Measurements from ENCODE around the gene IGFN1.

The IGFN1 gene

DNA sequence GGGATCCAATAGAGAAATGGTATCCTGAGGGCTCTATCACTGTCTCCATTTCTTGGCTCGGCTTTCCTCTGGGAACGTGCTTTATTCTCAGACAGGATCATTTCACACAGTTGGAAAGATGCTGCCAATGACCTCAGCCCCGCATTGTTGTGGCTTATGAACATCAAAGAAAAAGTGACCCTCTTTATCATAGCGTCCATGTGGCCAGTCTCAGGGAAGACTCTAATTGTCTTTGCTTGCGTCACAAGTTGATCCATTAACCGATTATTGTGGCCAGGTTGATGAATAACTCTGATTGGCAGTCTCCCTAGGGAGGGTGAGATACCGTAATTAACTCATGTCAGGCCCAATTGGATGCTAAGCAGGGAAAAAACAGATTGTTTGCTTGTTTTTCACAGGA lies 26.0 kb upstream of the IGFN1 start:
- DNase-seq: no peak

- DNase-seq: no peak
Observed at GRCh38 chr1:201167041-201167991, 23.3 kb upstream of the IGFN1 start.

GRCh38 chr1:201169203-201169602 lies 21.4 kb upstream of the IGFN1 start:
- DNase-seq: no peak

DNA sequence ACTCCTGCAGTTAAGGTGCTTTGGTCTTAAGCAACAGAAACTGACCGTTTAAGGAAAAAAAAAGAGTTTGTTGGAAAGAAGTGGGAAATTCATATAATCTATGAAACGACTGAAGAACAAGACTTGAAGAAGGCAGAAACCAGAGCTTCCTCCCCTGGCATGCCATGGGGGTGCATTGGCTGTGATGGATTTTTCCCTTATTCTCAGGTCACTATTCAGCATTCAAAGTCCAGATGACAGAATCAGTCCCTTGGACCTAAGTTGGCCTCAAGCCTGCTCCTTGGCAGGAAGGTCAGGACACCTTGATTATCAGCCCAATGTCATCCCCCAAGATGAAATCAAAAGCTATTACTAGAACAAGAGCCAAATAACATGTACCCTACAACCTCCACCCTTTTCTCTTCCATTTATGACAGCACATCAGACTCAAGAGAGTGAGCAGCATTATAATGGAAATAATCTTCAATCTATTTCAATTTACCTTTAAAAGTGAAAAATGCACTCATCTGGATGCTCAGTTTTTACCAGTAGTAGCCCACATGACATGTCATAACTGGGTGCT lies 20.6 kb upstream of the IGFN1 start:
- no peak for DNase-seq

DNA sequence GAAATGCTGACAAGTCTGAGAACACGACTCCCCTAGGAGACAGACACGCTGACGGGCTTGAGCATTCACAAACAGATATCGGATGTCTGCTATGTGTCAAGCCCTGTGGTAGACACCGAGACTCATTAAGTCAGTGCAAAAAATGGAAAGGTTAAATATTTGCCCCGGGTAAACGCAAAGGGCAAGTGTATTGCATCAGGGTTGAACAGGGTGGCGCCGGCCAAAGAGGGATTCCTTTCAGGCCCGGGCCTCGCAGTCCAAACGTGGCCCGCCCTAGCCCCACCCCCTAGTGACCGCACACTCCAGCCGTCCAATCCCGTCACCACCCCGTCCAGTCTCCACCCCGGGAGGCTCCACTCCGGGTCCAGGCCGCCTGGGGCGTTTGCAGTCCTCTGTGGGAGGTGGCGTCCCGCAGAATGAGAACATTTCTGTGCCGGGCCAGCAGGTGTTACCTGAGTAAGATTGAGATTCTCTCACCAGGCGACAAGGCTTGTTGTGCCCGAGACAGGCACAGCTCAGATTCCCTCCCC lies 20.0 kb upstream of the IGFN1 start:
- peak; percentile 94 for DNase-seq

GRCh38 chr1:201171063-201172036 lies 19.3 kb upstream of the IGFN1 start:
- peak; percentile 60 for DNase-seq

DNA sequence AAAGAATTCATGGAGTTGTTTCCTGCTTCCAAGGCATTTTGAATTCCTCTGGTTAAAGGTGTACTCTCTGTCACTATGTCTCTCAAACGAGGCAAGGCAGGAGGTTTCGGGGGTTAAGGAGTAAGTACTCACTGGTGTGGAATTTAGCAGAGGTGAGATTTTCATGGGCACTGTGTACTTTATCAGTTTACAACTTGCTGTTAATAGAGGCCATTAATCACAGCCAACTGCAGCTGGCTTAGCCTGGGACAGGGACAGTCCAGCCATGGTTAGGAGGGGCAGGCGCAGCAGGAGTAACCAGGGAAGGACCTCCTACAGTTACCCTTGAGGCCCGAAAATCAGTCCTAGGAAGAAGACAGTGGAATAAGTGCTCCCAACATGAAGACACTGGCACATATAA lies 18.3 kb upstream of the IGFN1 start:
- DNase-seq: no peak

DNA sequence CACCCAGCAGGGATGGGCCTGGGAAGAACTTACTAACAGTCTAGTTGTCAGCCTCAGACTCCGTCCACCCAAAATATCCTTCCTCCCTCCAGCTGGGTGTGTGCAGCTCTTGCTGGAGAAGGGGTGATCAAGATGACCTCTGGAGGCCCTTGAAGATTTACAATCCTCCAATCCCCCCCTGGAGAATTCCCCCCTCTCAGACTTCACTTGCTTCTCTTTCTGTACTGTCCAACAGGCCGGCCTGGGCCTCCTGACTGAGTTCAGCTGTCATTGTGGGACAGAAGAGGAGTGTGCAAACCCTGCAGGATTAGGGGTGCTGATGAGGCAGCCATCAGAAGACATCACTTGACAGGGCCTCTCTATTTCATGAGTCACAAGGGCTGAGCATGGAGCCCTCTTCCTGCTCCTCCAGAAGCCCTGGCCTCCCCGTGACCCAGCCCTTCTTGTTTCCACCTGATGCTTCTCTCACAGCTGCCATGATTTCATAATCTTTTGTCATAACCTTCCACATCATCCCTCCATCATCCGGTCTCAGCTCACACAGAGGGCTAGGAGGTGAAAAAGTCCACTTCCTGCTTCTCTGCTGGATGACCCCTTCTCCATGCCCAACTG lies 17.5 kb upstream of the IGFN1 start:
- no peak for DNase-seq

DNA sequence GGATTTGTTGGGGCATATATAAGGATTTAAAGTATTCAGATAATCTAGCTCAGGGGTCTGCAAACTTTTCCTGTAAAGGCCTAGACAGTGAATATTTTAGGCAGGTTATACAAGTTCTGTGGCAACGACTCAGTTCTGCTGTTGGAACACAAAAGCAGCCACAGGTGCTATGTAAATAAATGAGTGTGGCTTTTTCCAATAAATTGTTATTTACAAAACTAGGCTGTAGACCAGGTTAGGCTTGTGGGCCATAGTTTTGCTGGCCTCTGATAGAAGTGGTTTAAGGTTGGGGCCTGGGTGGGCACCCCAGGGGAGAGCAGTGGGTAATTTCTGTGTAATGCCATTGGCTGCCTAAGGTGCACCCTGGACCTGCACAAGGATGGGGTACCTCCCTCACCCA lies 16.9 kb upstream of the IGFN1 start:
- DNase-seq: no peak

- no peak for DNase-seq
Observed at GRCh38 chr1:201175820-201176500, 14.7 kb upstream of the IGFN1 start.

- DNase-seq: no peak
Observed at GRCh38 chr1:201176940-201177339, 13.7 kb upstream of the IGFN1 start.

DNA sequence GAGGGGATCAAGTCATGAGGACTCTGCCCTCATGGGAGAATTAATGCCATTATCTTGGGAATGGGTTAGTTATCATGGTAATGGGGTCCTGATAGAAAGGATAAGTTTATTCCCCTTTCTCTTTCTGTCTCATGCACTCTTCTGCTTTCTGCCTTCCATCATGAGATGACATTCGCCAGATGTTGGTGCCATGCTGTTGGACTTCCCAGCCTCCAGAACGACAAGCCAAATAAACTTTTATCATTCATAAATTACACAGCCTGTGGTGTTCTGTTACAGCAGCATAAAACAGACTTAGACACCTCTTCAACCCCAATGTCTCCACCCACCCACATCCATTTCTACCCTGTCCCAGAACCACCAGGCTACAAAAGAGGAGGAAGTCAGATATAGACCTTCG lies 11.9 kb upstream of the IGFN1 start:
- DNase-seq: no peak

DNA sequence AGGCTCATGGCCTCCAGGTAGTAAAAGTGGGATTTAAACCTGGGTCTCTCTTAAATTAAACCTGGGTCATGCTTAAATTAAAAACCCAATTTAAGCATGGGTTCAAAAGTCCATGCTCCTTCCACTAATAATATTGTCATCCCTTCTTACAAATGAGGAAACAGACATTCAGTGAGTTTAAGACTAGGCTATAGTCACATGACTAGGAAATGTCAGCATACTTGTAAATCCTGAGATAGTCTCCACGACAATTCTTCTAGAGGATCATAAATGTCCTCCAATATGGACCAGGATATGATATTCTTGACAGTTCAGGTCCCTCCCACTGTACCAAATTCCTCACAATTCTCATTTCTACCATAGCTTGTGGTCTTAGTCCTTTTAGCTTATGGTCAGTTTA lies 10.5 kb upstream of the IGFN1 start:
- DNase-seq: no peak

DNA sequence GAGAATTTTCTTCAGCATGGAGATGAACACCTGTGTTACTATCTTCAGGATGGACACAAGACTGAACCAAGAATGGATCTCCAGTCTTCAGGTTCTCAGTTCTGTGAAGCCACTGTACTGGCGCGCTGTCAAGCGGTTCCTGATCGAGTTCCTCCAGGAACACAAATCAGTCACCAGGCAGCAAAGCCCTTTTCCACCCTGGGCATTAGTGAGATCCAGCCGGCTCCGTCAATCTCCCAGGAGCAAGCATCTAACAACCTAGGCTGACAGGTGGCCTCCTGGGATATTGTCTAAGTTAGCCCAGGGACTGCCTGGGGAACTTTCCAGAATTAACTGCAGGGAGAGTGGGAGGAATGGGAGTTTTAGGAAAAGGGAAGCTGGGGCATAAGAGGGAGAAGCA lies 9.7 kb upstream of the IGFN1 start:
- no peak for DNase-seq

GRCh38 chr1:201181323-201181722 lies 9.3 kb upstream of the IGFN1 start:
- DNase-seq: no peak

GRCh38 chr1:201181726-201182125 lies 8.9 kb upstream of the IGFN1 start:
- DNase-seq: no peak

GRCh38 chr1:201183209-201183608 lies 7.4 kb upstream of the IGFN1 start:
- no peak for DNase-seq

- DNase-seq: no peak
Observed at GRCh38 chr1:201183753-201184152, 6.9 kb upstream of the IGFN1 start.

- no peak for DNase-seq
Observed at GRCh38 chr1:201184307-201185122, 6.1 kb upstream of the IGFN1 start.

- no peak for DNase-seq
Observed at GRCh38 chr1:201185123-201185453, 5.5 kb upstream of the IGFN1 start.

DNA sequence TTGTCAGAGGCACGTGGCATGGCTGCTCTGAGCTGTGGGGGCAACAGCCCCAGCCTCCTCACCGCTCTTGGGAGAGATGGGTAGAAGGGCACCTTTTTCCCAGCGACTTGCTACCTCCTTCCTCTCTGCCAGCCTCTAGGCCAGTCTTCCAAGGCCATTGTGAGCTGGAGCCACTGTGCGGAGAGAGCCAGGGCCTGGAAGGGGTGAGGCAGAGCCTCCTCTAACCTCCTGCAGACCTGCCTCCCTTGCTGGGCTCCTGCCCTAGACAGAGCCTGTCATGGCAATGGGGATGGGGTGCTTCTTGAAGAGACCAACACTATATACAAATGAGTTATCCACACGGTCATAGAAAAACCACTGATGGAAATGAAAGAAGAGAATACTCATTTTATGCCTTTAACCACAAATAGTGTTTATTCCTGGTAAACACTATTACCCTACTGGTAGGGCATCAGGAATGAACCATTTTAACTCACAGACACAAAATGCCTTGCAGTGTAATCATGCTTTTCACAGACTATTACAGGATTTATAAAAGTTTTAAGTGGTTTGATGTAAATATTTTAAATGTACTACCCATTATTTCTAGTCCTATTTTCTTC lies 5.0 kb upstream of the IGFN1 start:
- DNase-seq: no peak

Measured in left hindlimb (tissue), 1 donor.